LNCaP clone FGC (cell line): ENCODE data around the gene ZNF677.
A peak's percentile ranks its signal among the peaks of the same experiment; 100 is the strongest.
"Not testable (repeated sequence)": the region's sequence is repeated elsewhere in the genome, so short reads cannot be mapped to it uniquely, and the experiment has no call there.

Experiments
- DNase-seq: peaks from one replicate; pipeline ENCODE4 v3.0.0-alpha.2; 2011; ENCODE audit warnings: low read depth
- H3K4me3 ChIP-seq: 2 replicates; pipeline ENCODE4 v1.5.1; 2011; ENCODE audit warnings: mild to moderate bottlenecking, low read depth, low read length, control low read depth
- CTCF ChIP-seq: IDR thresholded peaks from 2 replicates; pipeline ENCODE4 v1.5.1; 2012; ENCODE audit warnings: mild to moderate bottlenecking; ENCODE audit not compliant: control insufficient read depth, insufficient read depth; ENCODE audit errors: extremely low read depth

ZNF677 gene

DNA sequence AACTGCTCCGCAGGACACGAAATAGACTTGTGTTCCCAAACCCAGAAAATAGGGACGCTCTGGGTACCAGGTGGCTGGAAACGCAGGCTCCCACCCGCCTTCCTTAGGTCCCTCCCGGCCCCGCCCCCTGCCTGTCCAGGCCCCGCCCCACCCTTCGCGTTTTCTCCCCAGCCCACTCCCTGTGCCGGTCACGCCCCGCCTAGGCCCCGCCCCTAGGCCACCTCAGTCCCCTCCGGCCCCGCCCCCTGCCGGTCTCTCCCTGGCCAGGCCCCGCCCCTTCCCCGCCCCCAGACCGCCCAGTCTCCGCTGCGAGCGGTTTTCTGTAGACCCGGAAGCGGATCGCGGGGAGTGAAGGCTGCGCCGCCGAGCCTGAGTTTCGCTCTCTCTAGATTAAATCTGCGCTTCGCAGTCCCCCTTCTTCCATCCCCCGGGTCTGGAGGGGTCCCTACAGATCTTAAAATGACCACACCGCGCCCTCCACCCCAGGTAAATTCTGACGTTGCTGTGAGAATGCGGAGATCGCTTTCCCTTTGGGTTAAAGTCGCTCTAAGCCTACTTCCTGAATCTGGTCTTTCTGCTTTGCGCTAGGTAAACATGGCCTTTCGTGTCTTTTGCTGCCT, 57.8 kb downstream of the ZNF677 start:
- DNase-seq = peak; percentile 46
- no peak for TF ChIP-seq CTCF
- H3K4me3 ChIP-seq = peak overlapping the region; percentile 71

- peak; percentile 86 for TF ChIP-seq CTCF
- no peak overlapping the region for H3K4me3 ChIP-seq
- DNase-seq = peak; percentile 73
These were observed 59.3 kb downstream of the ZNF677 start for GRCh38 chr19:53195265-53195903.

DNA sequence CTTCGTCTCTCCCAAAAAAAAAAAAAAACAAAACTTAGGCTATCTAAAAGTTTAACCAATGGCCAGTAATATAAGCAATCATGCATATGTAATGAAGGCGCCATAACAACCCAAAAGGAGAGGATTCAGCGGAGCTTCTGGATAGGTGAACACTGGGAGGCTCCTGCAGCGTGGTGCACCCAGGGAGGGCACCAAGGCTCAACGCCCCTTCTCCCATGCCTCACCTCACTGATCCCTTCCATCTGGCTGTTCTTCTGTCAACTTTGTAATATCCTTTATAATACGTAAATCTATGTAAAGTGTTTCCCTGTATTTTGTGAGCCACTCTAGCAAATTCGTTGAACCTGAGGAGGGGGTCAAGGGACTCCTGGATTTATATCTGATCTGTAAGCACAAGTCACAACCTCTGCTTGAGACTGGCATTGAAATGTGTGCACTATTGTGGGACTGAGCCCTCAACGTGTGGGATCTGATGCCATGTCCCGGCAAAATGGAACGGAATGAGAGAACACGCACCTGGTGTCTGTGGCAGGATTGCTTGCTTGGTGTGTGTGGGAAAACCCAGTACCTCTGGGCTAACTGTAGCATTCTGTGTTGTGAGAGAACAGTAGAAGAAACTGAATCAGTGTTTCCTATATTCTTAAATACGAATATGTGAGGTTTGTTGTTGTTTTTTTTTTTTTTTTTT, 61.0 kb downstream of the ZNF677 start:
- no peak for DNase-seq
- H3K4me3 ChIP-seq = peak overlapping the region; percentile 95

DNA sequence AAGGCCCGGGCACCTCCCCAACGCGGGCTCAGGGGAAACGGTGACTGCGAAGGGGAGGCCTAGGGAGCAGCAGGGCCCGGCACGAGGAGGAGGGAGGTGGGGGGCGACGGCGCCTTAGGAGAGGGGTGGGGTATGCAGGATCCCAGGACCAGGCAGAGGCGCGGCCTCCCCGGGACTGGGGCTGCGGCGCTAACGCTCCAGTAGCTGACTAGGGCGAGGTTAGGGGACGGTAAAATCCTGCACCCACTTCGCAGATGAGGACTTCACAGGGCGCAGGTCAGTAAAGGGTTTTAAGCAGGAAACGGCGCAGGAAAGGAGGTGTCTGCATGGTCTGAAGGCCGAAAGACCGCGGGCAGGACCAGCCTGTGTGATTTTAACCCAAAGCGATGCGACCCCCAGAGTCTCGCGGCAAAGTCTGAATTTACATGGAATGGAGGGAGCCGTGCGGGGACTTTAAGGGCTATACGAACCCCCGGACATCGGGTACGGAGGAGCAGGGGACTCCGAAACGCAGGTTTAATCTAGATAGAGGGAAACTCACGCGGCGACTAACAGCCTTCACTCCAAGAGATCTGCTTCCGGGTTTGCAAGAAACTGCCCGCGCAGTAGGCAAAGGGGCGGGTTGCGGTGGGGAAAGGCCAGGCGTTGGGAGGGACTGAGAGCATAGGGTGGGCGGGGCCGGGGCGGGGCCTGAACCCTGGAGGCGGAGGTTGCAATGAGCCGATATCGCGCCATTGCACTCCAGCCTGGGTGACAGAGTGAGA, 61.7 kb downstream of the ZNF677 start, which contains the start of gene ZNF665:
Gene ZNF665 (minus strand): TSS at position 588 of the 764 bp plus-strand sequence. CDS start 10,460 bp downstream, outside the sequence.
- DNase-seq = peak; percentile 64
- peak within 1 kb of the TSS; percentile 95 for H3K4me3 ChIP-seq
- TF ChIP-seq CTCF = no peak

More for the DNA sequence above, 61.0 kb downstream of the ZNF677 start:
- no peak for TF ChIP-seq CTCF

DNA sequence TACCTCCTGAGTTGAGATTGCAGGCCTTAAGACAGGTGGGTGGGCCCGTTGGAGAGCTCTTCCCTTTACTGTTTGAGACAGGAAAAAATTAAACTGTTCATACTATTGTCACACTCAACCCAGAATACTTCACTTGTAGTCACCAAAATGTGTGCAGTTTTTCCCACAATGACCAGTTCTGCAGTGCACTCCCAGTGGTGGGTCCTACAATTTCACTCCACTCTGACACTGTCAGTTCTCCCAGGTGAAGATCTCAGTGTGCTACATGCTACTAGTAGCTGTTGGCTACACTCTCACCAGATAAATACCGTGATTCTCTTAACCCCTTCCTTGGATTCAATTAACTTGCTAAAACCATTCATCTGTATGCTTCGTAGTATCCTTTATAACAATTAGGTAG, 64.4 kb downstream of the ZNF677 start:
- H3K4me3 ChIP-seq = no peak overlapping the region
- TF ChIP-seq CTCF = no peak
- DNase-seq = no peak

DNA sequence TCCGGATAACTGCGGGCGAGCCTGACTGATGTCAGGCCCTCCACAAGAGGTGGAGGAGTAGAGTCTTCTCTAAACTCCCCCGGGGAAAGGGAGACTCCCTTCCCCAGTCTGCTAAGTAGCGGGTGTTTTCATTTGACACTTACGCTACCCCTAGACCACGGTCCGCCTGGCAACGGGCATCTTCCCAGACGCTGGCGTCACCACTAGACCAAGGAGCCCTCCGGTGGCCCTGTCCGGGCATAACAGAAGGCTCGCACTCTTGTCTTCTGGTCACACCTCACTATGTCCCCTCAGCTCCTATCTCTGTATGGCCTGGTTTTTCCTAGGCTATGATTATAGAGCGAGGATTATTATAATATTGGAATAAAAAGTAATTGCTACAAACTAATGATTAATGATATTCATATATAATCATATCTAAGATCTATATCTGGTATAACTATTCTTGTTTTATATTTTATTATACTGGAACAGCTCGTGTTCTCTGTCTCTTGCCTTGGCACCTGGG, 64.9 kb downstream of the ZNF677 start:
- DNase-seq, H3K4me3 ChIP-seq: not testable (repeated sequence)
